Mesenchymal stem cell (in vitro differentiated cells and primary cell): ENCODE results near the gene ANO3.

Experiments
- DNase-seq: peaks from one replicate; pipeline ENCODE4 v3.0.0-alpha.2; 2013
- H2AFZ ChIP-seq: one replicate; pipeline ENCODE4 v1.6.1; 2013; ENCODE audit warnings: low read depth, mild to moderate bottlenecking, control low read depth, inconsistent platforms, low read length, moderate library complexity
- H2AK5ac ChIP-seq: 2 replicates; pipeline ENCODE4 v1.6.1; 2013; ENCODE audit warnings: low read length, moderate library complexity, mild to moderate bottlenecking, inconsistent platforms; ENCODE audit not compliant: severe bottlenecking
- H2BK120ac ChIP-seq: one replicate; pipeline ENCODE4 v1.6.1; 2013; ENCODE audit warnings: low read depth, mild to moderate bottlenecking, inconsistent platforms, low read length, moderate library complexity
- H2BK12ac ChIP-seq, 2 experiments: one replicate each; pipeline ENCODE4 v1.6.1; 2013; ENCODE audit warnings: inconsistent platforms in 2 of 2, low read length in 2 of 2, mild to moderate bottlenecking in 2 of 2, moderate library complexity in 2 of 2, control low read depth in 1 of 2
- H2BK15ac ChIP-seq: one replicate; pipeline ENCODE4 v1.6.1; 2013; ENCODE audit warnings: mild to moderate bottlenecking, low read depth, inconsistent platforms; ENCODE audit not compliant: poor library complexity, severe bottlenecking
- H2BK5ac ChIP-seq: 2 replicates; pipeline ENCODE4 v1.6.1; 2013; ENCODE audit warnings: low read depth, mild to moderate bottlenecking, low read length, control low read depth, inconsistent platforms; ENCODE audit not compliant: poor library complexity, severe bottlenecking
- H3K14ac ChIP-seq, 2 experiments: one replicate each; pipeline ENCODE4 v1.6.1; 2013; ENCODE audit warnings: inconsistent platforms in 2 of 2, low read length in 2 of 2, control low read depth in 1 of 2, mild to moderate bottlenecking in 1 of 2, moderate library complexity in 1 of 2
- H3K18ac ChIP-seq, 2 experiments: one replicate each; pipeline ENCODE4 v1.6.1; 2013; ENCODE audit warnings: inconsistent platforms in 2 of 2, low read length in 2 of 2, control low read depth in 1 of 2, low read depth in 1 of 2, mild to moderate bottlenecking in 1 of 2
- H3K23ac ChIP-seq, 2 experiments: one replicate each; pipeline ENCODE4 v1.6.1; 2013; ENCODE audit warnings: inconsistent platforms in 2 of 2, low read length in 2 of 2, mild to moderate bottlenecking in 2 of 2, moderate library complexity in 2 of 2, control low read depth in 1 of 2
- H3K27ac ChIP-seq: 2 replicates; pipeline ENCODE4 v1.5.1; 2013; ENCODE audit warnings: mild to moderate bottlenecking, moderate library complexity, low read length, control low read depth, inconsistent platforms; ENCODE audit not compliant: poor library complexity, severe bottlenecking
- H3K27me3 ChIP-seq, 2 experiments: 2 replicates each; pipeline versions ENCODE4 v1.6.1 to v1.7.0; 2013; ENCODE audit warnings: low read length in 2 of 2, mild to moderate bottlenecking in 2 of 2, moderate library complexity in 2 of 2, control low read depth in 1 of 2, inconsistent platforms in 1 of 2; ENCODE audit not compliant: control insufficient read depth in 1 of 2, insufficient read depth in 1 of 2
- H3K36me3 ChIP-seq, 2 experiments: 2 replicates each; pipeline versions ENCODE4 v1.6.1 to v1.7.0; 2013; ENCODE audit warnings: low read length in 2 of 2, control low read depth in 1 of 2, inconsistent platforms in 1 of 2, low read depth in 1 of 2, mild to moderate bottlenecking in 1 of 2; ENCODE audit not compliant: insufficient read depth in 2 of 2, control insufficient read depth in 1 of 2
- H3K4ac ChIP-seq, 2 experiments: one replicate each; pipeline ENCODE4 v1.6.1; 2013; ENCODE audit warnings: inconsistent platforms in 2 of 2, low read length in 2 of 2, mild to moderate bottlenecking in 2 of 2, moderate library complexity in 2 of 2, control low read depth in 1 of 2, low read depth in 1 of 2
- H3K4me1 ChIP-seq: 2 replicates; pipeline ENCODE4 v1.6.1; 2013; ENCODE audit warnings: low read depth, low read length, control low read depth; ENCODE audit not compliant: control insufficient read depth, insufficient read depth
- H3K4me2 ChIP-seq: 2 replicates; pipeline ENCODE4 v1.6.1; 2013; ENCODE audit warnings: low read length, mild to moderate bottlenecking, inconsistent platforms; ENCODE audit not compliant: poor library complexity, severe bottlenecking
- H3K4me3 ChIP-seq, 2 experiments: 2 replicates each; pipeline versions ENCODE4 v1.5.1 to v1.7.0; 2013; ENCODE audit warnings: low read length in 2 of 2, mild to moderate bottlenecking in 2 of 2, control low read depth in 1 of 2, low read depth in 1 of 2; ENCODE audit not compliant: insufficient read depth in 1 of 2
- H3K79me1 ChIP-seq: replicated peaks from 2 replicates; pipeline ENCODE4 v1.6.1; 2013; ENCODE audit warnings: mild to moderate bottlenecking, control low read depth, low read length, inconsistent platforms; ENCODE audit not compliant: poor library complexity, severe bottlenecking
- H3K9ac ChIP-seq: 2 replicates; pipeline ENCODE4 v1.7.0; 2013; ENCODE audit warnings: mild to moderate bottlenecking, low read length, moderate library complexity
- H3K9me3 ChIP-seq: 2 replicates; pipeline ENCODE4 v1.7.0; 2013; ENCODE audit warnings: mild to moderate bottlenecking, low read length; ENCODE audit not compliant: control insufficient read depth
- H4K8ac ChIP-seq: one replicate; pipeline ENCODE4 v1.6.1; 2013; ENCODE audit warnings: inconsistent platforms, mild to moderate bottlenecking, low read length, moderate library complexity
- H4K91ac ChIP-seq: one replicate; pipeline ENCODE4 v1.6.1; 2013; ENCODE audit warnings: mild to moderate bottlenecking, low read length, inconsistent platforms
- WGBS: methylation state at CpG from one replicate; pipeline ENCODE4 v1.1.7; 2013; ENCODE audit warnings: mixed read lengths; 5-methylcytosine and 5-hydroxymethylcytosine counted together

The ANO3 gene

DNA sequence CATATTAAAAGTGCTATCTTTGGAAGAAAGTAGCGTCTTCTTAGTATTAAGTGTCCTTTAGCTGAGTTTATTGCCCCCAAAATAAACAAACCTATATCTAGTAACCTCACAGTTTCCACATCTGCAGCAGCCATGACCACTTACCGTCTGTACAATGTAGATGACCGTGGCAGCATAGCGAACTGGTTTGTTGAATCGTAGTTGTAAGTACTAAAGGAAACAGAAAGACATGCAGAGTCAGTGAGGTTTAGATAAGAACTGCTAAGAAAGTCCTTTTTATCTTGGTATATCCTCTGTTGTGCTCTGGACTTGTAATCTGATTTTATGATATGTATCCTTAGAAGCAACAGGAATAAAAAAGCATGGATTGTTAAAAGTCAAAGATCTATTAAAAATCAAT lies 380.6 kb downstream of the ANO3 start:
- Histone ChIP-seq H2AFZ (no peak overlapping the region), H4K8ac (no peak overlapping the region), H4K91ac (no peak overlapping the region), H3K4ac (no peak overlapping the region), H3K9me3 (no peaks in the 10 kb centered on the region), H3K23ac (no peak overlapping the region), H2BK5ac (no peak overlapping the region), H3K14ac (no peak overlapping the region), H2BK12ac (no peak overlapping the region), H3K36me3 (no peaks in the 10 kb centered on the region), H2BK15ac (no peak overlapping the region), H3K79me1 (no peaks in the 10 kb centered on the region), H3K4me1 (no peaks in the 10 kb centered on the region), H3K27me3 (peaks cover 0 to 4% of the 10 kb centered on the region in 2 experiments), H3K27ac (no peak overlapping the region), H3K18ac (no peak overlapping the region), H3K9ac (no peak overlapping the region), H3K4me2 (no peak overlapping the region), H2AK5ac (no peak overlapping the region), H3K4me3 (no peak overlapping the region), H2BK120ac (no peak overlapping the region)
- peak; percentile 30 for DNase-seq
- WGBS: 38% methylated on average over 5 of the region's 5 CpGs
